ENCODE measurements around the gene TMEM176B. TPM values are rescaled to one million over a fixed set of nuclear protein-coding genes. Genes with fewer than 3 reads are reported as not detected.

TMEM176B gene
- total RNA-seq, 1 donor from 2014 or later = not detected

DNA sequence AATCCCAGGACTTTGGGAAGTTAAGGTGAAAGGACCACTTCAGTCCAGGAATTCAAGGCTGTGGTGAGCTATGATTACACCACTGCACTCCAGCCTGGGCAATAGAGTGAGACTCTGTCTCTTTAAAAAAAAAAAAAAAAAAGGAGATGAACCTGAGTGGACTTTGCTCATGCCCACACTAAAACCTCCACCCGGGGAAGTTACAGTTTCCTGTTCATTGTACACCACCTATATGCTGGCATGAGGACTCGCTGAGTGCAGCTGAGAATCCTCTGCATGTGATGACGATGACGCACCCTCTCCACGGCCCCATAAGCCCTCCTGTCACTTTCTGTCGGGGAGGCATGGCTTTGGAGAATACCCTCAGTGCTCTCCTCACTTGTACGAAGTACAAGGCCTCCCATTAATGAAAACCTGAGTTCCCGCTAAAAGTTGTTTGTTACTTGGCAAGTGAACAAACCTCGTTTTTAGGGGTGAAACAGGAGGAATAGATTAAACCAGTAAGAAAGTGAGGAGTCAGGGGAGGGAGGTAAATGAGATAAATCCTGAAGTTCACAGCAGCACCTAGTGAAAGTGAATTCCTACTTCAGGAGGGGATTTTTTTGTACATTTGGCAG lies 15.9 kb downstream of the TMEM176B start:
- Histone ChIP-seq H3K4me3 (ENCODE audit: low read depth, low read length) (no peak overlapping the region), H3K27me3 (ENCODE audit: control insufficient read depth, insufficient read depth, low read length) (peaks cover 2% of the 10 kb centered on the region), H3K36me3 (ENCODE audit: control insufficient read depth, insufficient read depth, low read length) (no peaks in the 10 kb centered on the region)
- FAIRE-seq = no peak
- DNase-seq (ENCODE audit: low read depth) = no peak
- TF ChIP-seq, protein P1, sequence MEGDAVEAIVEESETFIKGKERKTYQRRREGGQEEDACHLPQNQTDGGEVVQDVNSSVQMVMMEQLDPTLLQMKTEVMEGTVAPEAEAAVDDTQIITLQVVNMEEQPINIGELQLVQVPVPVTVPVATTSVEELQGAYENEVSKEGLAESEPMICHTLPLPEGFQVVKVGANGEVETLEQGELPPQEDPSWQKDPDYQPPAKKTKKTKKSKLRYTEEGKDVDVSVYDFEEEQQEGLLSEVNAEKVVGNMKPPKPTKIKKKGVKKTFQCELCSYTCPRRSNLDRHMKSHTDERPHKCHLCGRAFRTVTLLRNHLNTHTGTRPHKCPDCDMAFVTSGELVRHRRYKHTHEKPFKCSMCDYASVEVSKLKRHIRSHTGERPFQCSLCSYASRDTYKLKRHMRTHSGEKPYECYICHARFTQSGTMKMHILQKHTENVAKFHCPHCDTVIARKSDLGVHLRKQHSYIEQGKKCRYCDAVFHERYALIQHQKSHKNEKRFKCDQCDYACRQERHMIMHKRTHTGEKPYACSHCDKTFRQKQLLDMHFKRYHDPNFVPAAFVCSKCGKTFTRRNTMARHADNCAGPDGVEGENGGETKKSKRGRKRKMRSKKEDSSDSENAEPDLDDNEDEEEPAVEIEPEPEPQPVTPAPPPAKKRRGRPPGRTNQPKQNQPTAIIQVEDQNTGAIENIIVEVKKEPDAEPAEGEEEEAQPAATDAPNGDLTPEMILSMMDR (IDR thresholded peaks at IDR 0.05; ENCODE audit: insufficient read depth, low read length, severe bottlenecking) = no peak

GRCh38 chr7:150781961-150782360 lies 18.2 kb downstream of the TMEM176B start:
- FAIRE-seq = no peak
- DNase-seq (ENCODE audit: low read depth) = no peak
- TF ChIP-seq, protein P1 (IDR thresholded peaks at IDR 0.05; ENCODE audit: insufficient read depth, low read length, severe bottlenecking) = no peak
- no peaks in the 10 kb centered on the region for H3K36me3 ChIP-seq (ENCODE audit: control insufficient read depth, insufficient read depth, low read length)
- H3K27me3 ChIP-seq (ENCODE audit: control insufficient read depth, insufficient read depth, low read length) = no peaks in the 10 kb centered on the region
- H3K4me3 ChIP-seq (ENCODE audit: low read depth, low read length) = no peak overlapping the region

DNA sequence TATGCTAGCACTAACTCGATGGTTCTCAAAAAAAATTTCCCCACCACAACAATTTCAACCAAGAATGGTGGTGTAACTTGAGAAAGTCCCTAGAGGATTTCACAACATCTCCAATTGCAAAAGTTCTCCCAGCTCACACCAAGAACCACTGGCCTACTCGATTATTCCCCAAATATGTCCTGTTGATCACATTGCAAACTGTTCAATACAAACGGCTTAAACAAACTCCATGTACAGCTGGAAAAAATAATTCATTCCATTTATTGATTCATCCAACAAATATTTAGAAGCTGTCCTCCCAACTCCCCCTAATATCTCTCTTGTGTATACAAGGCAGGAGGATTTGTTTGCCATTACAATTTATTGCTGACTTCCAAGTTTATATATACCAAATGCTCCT lies 19.1 kb downstream of the TMEM176B start:
- no peak overlapping the region for H3K4me3 ChIP-seq (ENCODE audit: low read depth, low read length)
- no peaks in the 10 kb centered on the region for H3K36me3 ChIP-seq (ENCODE audit: control insufficient read depth, insufficient read depth, low read length)
- TF ChIP-seq, protein P1 (IDR thresholded peaks at IDR 0.05; ENCODE audit: insufficient read depth, low read length, severe bottlenecking) = no peak
- FAIRE-seq (no peak), DNase-seq (ENCODE audit: low read depth) (peak; percentile 11)
- H3K27me3 ChIP-seq (ENCODE audit: control insufficient read depth, insufficient read depth, low read length) = no peaks in the 10 kb centered on the region

GRCh38 chr7:150780292-150780691 lies 19.9 kb downstream of the TMEM176B start:
- no peak overlapping the region for H3K4me3 ChIP-seq (ENCODE audit: low read depth, low read length)
- no peaks in the 10 kb centered on the region for H3K36me3 ChIP-seq (ENCODE audit: control insufficient read depth, insufficient read depth, low read length)
- FAIRE-seq (no peak), DNase-seq (ENCODE audit: low read depth) (no peak)
- H3K27me3 ChIP-seq (ENCODE audit: control insufficient read depth, insufficient read depth, low read length) = no peaks in the 10 kb centered on the region
- TF ChIP-seq, protein P1 (IDR thresholded peaks at IDR 0.05; ENCODE audit: insufficient read depth, low read length, severe bottlenecking) = no peak

DNA sequence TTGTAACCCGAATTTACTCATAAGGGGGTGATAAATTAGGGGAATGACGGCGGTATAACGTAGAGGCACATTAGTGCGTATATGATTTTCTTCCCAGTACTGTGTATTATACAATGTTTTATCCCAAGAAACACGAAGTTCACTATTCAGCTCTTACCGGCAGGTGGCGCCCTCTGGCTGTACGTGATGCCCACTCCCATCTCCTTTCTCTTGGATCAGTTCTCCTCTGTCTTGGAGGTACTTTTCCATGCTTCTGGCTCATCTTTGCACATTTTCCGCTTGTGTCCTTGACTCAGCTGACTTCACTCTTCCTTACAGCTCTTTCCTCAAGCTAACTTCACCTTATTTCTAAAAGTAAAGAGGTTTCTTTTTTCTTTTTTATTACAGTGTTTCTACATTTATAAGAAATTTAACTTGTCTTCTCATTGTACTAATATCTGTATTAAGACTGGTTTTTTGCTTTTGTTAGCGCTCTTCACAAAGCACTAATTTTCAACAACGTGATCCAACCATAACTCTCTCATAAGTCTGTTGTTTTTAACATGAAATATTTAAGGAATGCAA lies 21.3 kb downstream of the TMEM176B start:
- TF ChIP-seq, protein P1 (IDR thresholded peaks at IDR 0.05; ENCODE audit: insufficient read depth, low read length, severe bottlenecking) = peak; percentile 81
- peak; percentile 40 for FAIRE-seq

More for the DNA sequence above, 21.3 kb downstream of the TMEM176B start:
- DNase-seq (ENCODE audit: low read depth) = peak; percentile 55
- Histone ChIP-seq H3K27me3 (ENCODE audit: control insufficient read depth, insufficient read depth, low read length) (no peaks in the 10 kb centered on the region), H3K36me3 (ENCODE audit: control insufficient read depth, insufficient read depth, low read length) (no peaks in the 10 kb centered on the region), H3K4me3 (ENCODE audit: low read depth, low read length) (no peak overlapping the region)

Data from bronchial epithelial cell (primary cell).